Measurements from ENCODE around the gene FAM114A2.
"Not testable (repeated sequence)": the region's sequence is repeated elsewhere in the genome, so short reads cannot be mapped to it uniquely, and the experiment has no call there.

The FAM114A2 gene

DNA sequence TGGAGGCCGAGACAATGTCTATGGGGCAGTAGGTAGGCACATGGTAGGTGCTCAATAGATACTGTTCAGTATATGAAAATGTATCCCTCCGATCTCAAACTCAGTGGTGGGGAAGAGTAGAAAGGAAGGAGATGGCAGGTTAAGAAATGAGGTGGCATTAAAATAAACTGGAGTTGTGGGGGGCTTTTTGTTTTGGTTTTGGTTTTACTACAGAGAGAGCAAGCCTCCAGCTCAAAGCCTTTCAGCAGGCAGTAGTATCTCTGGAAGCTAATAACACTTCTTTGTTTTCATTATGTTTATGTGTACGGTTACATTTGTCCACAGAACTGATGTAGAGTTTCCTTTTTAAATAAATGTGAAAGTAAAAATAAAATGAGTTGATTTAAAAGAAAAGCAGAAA is 8.6 kb upstream of the FAM114A2 start:
- DNase-seq: no peak

DNA sequence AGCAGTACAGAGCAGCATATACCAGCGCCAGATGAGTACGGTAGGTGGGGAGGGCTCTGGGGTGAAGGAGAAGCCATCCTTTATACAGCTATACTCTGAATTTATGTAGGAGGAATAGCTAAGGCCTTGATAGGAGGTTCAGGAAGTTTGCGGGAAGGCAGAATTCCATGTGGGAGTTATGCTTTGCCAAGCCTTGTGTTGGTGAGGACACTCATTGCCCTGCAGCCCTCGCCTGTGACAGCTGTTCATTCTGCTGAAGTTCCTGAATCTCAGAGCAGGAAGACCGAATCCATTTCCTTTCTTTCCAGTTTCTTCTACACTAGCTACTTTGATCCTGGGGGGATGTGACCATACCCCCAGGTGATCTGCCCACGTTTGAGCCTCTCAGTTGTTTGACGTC is 7.8 kb upstream of the FAM114A2 start:
- no peak for DNase-seq

DNA sequence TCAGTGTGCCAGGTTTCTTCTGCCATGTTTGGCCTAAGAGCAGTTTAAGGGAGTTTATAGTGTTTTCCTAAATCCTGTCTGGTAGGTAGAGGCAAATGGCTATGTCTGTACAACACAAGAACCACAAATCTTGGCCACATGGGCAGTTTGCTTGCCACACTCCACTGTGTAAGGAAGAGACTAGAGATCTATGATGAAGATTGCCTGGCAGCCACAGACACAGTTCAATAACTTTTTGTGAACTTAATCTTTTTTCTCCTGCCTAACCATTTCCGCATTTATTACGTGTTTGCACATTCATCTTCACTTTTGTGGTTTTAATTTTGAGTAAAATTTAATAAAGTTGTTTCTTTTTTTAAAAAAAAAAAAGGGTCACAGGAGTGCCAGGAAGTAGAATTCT is 5.9 kb upstream of the FAM114A2 start:
- no peak for DNase-seq

DNA sequence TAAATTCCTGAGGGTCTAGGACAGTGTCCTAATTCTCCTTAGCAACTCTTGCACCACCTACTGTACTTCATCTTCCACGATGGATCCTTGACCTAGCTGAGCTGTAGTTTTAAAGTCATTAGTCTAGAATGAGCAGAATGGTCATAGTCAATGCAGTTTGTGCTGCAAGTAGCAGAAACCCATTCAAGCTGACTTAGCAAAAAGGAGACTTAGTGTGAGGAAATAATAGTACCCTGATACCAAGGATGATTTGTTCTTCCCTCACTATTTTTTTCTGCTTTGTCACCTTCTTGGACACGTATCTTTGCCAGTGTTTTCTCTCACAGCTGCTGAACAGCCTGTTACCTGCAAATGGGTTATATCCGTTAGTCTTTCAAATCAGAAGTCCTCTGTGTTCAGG is 5.4 kb upstream of the FAM114A2 start:
- DNase-seq: no peak

DNA sequence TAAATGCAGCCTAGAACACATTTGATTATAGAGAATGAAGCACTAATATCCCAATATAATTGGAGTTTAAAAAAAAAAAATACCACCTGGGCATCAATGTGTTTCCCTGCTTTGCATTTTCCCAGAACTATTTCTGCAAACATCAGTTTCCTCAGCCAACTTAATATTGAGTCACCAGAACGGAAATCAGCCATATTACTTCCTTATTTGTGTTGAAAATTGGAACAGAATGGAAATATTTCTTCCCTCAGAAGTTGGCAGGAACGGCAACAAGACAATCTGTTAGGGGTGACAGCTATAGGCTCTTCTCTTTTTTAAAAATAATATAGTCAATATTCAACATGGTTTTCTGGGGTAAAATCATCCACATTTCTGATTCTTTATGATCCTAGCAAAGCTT is 4.1 kb upstream of the FAM114A2 start:
- DNase-seq: no peak

DNA sequence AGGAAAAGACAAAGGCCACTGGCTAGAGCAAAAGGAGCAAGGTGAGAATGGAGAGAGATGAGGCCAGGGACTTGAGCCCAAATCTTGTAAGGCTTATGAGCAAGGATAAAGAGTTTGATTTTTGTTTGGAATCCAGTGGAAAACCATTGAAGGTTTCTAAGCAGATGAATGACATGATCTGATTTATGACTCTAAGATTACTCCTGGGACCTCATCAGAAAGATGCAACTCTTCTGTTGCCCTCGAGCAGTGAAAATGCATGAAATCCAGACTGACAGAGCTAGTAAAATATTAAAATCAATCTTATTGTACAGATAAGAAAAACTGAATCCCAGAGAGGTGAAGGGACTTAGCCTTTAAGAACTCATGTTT is 734 bp upstream of the FAM114A2 start:
- DNase-seq: no peak

DNA sequence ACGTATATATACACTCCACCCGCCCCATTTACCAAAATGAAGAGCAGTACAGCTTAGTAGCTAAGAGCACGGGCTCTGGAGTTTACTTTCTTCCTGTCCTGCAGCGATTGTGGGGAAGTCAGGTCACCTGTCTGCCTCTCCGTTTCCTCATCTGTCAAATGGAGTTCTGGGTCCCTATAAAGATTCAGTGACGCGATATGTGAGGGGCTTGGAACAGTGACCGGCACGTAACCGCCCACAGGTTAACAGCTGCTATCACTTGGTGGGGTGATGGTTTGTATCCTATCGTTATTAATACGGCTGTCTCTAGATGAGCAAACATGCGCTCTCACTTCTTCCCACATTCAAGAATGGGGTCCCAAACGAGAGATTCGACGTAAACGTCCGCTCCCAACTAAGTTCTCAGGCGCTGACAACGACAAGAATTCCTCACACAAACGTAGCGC is 426 bp downstream of the FAM114A2 start:
- no peak for DNase-seq

DNA sequence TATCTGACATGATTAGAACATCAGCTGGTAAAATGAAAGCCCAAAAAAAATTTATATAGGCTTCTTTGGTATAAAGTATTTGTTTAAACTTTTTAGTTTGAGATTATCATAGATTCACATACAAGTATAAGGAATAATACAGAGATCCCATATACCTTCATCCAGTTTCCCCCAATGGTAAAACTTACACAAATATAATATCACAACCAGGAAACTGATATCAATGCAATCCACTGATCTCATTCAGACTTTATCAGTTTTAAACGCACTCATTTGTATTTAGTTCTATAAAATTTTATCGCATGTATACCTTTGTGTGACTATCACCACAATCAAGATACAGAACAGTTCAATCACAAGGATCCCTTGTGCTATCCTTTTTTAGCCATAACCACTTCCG is 3.8 kb downstream of the FAM114A2 start:
- no peak for DNase-seq

DNA sequence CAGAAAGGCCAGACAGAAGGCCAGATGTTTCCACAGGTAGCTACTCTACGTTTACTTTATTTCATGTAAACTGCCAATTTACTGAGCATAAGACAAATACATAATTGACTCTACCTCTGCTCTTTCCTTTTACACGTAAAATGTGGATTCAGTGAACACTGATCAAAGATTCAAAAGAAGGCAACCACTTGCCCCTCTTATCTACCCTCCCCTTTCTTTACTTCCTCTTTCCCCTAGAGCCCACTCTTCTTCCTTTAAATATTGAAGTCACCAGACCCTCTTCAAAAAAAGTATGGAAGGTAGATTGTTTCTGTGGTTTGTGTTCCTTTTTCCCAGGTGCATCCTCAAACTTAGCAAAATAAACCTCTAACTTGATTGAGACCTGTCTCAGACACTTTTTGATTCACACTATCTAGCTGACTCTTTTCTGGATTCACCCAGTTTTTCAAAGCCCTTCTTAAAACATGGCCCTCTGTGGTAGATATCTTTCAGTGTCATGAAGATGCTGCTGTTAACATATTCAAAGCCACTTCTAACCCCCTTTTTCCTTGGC is 6.7 kb downstream of the FAM114A2 start:
- no peak for DNase-seq

DNA sequence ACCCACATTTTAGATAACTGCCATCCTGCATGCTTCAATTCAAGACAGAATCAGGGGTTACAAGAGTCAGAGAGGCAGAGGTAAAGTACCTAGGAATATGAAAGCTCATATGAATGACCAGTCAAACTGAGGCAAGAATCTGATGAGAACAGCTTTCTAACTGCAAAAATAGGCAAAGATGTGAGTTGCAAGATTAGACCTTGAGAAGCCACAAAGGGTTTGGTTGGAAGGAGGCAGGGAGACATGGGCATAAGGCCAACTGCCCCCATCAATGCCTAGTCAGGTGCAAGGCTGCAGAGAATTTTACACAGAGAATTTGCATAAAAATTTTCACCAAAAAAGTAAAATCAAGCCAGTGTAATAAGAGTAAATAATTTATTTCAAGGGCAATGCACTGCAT is 12.8 kb downstream of the FAM114A2 start:
- no peak for DNase-seq

DNA sequence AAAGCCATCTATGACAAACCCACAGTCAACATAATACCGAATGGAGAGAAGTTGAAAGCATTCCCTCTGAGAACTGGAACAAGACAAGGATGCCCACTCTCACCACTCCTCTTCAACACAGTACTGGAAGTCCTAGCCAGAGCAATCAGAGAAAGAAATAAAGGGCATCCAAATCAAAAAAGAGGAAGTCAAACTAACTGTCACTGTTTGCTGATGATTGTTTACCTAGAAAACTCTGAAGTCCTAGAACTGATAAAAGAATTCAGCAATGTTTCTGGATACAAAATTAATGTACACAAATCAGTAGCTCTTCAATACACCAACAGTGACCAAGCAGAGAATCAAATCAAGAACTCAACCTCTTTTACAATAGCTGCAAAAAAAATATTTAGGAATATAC is 19.8 kb downstream of the FAM114A2 start:
- DNase-seq: not testable (repeated sequence)

DNA sequence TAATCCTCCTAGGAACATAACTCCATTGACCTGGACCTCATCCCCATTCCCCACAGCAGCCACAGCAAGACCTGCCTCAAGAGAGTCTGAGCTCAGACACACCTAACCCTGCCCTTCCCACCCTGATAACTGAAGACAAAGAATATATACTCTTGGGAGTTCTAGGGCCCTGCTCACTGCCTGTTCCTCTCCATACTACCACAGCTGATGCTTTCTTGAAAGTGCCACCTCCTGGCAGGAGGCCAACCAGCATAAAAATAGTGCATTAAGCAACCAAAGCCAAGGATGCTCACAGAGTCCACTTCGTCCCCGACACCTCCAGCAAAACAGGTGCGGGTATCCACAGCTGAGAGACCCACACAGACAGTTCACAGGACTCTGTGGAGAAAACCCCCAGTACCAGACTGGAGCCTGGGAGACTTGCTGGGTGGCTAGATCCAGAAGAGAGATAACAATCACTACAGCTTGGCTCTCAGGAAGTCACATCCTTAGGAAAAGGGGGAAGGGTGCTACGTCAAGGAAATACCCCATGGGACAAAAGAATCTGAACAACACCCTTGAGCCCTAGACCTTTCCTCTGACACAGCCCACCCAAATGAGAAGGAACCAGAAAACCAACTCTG is 23.5 kb downstream of the FAM114A2 start:
- no peak for DNase-seq

DNA sequence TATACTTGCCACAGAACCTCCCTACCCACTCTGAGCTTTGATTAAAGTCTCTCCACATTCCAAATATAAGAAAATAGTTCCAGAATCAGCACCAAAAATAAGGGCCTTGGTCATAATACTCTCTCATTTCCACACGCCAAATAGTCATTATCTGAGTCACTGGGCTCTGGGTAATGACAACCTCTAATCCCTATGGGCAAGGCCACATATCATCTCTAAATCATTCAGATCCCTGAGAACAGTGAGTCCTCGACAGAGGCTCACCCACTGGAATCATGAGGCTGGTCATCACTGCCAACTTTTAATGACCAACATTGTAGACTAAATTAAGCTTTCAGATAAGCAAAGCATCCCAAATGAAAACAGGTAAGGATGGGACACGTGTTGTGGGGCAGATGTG is 28.1 kb downstream of the FAM114A2 start:
- DNase-seq: no peak

DNA sequence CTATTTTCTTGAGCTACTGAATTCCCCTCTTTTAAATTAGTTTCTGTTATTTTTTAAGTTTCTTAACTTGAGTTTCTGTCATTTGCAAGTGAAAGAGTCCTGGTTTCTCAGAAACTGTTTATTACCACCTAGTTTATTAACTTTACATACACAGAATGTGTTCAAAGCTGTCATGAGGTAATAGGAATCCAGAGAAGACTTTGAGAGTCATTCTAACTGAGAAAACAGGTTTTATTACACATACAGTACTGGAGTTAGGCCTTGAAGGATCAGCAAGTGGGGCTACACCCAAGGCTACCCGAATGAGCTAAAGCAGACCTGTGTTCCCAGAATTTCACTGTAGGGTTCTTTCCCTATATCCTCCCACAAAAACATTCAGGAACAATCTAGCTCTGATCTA is 33.1 kb downstream of the FAM114A2 start:
- no peak for DNase-seq

DNA sequence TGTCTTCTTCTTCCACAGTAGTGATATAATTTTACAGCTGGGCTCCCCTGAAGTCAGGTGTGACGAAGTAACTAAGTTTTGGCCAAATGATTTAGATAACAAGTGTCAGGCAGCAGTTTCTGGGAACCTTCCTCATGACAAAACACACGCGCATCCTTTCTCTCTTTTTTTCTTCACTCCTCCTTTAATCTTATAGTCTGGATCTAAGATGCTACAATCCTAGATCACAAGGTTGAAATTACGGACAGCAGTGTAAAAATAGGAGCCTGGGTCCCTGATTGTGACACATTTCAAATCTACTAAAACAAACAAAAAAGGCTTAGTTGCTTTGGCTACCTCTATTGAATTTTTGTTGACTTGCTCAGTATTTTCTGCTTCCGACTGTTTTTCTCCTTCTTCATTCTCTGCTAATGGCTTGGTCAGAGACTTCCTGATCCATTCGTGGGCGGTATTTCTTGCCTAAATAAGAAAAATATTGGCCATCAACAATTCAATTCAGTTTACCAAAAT is 36.1 kb downstream of the FAM114A2 start:
- DNase-seq: no peak

DNA sequence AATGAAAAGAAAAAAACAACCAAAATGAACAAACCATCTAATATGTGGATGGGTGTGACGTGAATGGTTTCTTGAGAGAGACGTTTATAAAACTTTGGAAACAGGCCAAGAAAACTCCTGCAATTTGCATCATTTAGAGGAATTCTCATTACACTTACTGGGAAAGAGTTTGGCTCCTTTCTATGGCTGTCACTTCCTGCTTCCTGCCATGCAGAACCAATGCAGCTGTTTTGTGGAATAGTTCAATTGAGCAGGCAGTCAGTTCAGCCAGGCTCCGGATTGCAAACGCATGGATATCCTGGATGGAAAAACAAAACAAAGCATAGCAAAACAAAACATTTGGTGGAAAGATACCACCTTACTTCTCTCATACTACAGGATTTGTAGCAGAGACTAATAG is 36.6 kb downstream of the FAM114A2 start:
- DNase-seq: no peak

DNA sequence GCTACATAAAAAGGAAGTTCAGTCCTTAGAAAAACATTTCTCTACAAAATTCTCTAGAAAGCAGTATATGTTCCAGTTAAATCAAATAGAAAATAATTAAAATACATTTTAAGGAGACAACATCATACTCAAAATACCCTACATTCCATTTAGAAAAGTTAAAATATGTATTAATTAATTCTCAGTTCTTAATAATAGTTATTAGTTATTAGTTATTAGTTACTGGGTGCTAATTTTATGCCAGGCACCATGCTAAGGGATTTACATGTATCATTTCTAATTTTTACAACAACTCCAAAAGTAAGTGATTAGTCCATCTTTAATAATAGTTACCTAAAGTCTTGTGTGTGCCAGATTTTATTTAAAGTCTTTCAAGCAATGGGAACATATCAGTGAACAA is 38.0 kb downstream of the FAM114A2 start:
- no peak for DNase-seq

DNA sequence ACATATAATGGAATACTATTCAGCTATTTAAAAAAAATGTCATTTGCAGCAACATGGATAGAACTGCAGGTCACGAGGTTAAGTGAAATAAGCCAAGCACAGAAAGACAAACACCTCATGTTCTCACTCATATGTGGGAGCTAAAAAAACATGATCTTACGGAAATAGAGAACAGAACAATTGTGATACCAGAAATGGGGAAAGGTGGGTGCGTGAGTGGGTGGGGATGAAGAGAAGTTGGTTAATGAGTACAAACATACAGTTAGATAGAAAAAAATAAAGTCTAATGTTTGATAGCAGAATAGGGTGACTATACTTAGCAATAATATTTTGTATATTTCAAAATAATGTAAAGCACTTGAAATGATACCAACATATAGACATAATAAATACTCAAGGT is 38.7 kb downstream of the FAM114A2 start:
- DNase-seq: no peak

DNA sequence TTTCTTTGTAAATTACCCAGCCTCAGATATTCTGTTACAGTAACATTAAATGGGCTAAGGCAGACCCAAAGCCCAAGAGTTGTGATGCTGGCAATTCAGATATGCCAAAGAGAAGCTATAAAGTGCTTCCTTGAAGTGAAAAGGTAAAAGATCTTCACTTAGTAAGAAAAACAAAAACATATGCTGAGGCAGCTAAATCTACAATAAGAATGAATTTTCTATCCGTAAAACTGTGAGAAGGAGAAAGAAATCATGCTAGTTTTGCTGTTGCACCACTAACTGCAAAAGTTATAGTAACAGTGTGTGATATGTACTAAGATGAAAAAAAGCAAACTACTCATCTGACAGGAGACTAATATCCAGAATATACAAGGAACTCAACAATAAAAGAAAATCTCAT is 39.9 kb downstream of the FAM114A2 start:
- DNase-seq: no peak

DNA sequence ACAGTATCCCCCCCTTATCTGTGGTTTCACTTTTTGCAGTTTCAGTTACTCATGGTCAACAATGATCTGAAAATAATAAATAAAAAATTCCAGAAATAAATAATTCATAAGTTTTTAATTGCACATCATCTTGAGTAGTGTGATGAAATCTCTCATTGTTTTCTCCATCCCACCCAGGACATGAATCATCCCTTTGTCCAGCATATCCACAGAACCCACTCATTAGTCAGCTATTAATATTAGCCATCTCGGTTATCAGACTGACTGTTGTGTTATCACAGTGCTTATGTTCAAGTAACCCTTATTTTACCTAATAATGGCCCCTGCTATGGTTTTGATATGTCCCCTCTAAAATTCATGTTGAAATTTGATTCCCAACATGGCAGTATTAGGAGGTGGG is 40.7 kb downstream of the FAM114A2 start:
- no peak for DNase-seq

DNA sequence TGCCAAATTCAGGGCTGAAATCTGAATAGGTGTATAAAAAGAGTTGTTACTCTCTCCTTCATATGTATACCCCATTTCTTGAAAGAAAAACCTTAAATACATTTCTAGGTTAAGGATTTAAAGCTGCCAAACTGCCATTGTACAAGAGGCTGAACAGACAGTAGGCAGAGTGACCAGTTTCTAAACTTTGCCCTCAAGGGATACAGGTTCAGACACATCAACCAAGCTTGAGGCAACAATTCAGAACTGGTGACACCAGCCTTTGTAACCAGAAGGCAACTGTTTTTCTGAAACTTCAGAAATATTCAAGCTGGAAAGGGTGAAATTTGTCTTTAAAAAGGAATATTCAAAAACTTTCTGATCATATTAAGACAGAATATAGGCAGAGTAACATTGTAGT is 47.5 kb downstream of the FAM114A2 start:
- DNase-seq: no peak

DNA sequence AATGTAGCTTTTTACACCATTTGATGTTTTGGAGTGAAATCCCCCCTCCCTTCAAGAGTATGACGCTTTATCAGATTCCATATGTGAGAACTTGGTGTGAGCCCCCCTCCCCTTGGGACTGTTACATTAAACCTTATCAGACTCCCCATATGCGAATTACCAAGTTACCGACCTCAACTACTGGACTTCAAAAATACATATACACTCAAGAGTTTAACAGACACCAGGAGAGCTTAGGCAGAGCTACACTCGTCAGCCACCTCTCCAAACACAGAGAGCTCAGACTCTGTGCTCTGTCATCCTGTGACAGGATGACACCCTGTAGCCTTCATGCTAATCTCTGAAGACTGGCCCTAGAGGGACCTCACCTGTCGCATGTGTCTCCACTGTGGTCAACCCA is 50.2 kb downstream of the FAM114A2 start:
- no peak for DNase-seq

DNA sequence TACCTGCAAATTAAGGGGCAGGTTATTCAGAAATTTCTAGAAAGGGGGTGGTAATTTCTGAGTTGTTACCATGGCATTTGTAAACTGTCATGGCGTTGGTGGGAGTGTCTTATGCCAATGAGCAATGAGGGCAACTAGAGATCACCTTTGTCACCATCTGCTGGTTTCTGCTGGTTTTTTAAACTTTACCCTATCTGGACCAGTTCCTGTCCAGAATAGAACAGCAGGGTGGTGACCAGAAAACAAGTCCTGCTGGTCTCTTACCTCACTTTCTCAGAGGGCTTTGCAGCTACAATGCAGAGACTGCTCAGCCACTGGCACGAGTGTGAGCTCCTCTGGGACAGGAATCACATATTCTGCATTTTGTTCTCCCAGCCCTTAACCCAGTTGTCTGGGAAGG is 51.4 kb downstream of the FAM114A2 start:
- no peak for DNase-seq

DNA sequence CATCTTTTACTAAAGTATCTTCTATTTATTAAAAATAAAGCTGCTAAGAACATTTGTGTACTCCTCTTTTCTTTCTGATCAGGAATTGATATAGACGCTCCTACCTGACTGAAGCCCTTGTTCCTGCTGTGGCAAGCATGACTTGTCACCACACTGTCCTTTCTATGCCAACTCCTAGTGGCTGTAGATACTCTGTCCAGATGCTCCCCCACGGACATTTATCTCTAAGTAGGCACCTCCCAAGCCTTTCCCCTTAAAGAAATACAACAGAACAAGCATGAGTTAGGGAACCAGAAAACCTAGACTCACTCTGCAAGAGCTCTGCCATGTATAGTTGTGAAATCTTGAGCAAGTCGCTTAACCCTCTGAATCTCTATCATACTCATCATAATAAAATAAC is 53.2 kb downstream of the FAM114A2 start:
- DNase-seq: no peak

DNA sequence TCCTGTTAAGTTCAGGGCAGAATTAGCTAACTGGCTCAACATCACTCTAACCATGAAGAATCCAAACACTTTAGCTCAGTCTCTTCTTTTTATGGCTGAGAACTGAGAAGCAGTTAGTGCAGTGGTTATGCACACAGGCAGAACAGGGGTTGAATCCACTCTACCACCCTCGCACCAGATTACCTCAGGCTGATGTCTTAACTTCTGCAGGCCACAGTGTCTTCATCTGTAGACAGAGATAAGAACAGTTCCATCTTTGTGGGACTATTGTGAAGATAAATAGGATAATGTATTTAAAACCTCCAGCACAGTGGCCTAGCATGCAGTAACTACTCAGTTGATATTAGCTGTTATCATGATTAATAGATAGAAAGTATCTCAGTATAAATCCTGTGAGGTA is 54.8 kb downstream of the FAM114A2 start:
- no peak for DNase-seq
